NCI-H1092 (cell line): ENCODE measurements around the gene HNRNPAB.
"Not testable (repeated sequence)": the region's sequence is repeated elsewhere in the genome, so short reads cannot be mapped to it uniquely, and the experiment has no call there.

Experiments
- DNase-seq: peaks from one replicate; lab custom pipeline; 2025; lab: John Stamatoyannopoulos, UW

Gene HNRNPAB

DNA sequence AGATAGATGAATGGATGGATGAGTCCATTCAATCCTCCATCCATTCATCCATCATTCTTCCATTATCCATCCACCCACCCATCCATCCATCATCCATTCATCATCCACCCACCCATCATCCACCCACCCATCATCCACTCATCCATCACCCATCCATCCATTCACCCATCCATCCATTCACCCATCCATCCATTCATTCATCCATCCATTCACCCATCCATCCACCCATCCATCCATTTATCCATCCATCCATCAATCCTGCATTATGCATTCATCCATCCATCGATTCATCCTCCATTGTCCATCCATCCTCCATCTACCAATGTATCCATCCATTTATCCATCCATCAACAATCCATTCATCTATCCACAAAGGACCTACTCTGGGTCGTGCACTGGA lies 41.1 kb downstream of the HNRNPAB start:
- DNase-seq: no peak

DNA sequence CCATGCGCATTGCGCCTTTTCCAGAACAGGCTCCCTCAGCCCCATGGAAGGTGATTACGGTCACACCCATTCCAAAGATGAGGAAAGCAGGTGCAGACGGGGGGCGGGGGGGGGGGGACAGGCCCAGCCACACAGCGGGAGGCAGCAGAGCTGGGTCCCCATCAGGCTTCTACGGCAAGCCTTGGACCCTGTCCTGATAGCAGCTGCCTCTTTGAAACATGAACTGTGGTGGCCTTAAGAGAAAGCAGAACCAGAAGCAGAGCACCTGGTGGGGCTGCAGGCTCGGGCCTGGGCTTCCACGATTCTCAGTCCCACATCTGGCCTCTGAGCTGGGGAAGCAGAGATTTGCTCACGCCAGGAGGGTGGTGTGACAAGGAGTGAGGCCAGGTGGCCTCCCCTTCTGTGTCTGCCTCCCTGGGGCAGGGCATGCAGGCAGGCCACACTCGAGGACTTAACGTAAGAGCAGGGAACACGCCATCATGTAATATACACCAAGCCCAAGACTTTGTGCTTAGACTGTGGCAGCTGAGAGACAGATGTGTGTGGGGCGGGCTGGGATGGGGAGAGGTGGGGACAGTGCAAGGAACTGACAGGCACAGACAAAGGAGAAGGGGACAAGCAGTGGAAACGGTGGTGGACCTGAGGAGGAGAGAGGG lies 42.4 kb downstream of the HNRNPAB start:
- DNase-seq: no peak

- no peak for DNase-seq
Measured at GRCh38 chr5:178247481-178248456, 43.4 kb downstream of the HNRNPAB start.

GRCh38 chr5:178248750-178249149 lies 44.4 kb downstream of the HNRNPAB start:
- no peak for DNase-seq

DNA sequence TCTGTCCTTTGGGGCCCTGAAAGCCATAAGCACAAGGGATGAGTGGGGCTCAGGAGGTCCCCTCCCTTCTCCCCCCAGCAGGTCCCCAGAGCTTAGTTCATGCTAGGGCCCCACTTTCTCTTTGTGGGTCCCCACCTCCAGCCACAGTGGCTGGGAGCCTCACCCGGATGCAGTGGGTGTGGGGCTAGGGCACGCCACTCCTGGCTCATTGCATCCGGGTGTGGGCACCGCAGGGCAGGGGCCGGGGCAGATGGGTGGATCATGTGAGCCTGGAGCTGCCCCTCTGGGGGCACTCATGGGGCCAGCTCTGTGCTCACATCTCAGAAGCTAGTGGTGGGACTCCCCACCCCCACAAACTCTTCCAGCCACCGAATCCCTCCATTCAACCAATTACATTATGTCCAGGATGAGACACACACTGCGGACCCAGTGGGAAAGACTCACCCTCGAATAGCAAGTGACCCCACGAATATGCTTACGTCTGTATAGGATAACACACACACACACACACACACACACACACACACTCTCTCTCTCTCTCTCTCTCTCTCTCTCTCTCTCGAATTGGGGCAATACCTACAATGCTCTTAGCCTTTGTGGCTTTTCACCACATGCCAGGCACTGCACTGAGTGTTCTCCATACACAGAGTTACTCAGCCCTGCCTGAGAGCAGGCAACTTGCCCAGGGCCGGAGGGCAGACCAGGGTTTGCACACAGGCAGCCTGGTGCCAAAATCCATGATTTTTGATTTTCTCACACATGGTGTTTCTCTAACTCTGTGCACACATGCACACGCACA lies 45.1 kb downstream of the HNRNPAB start:
- DNase-seq: no peak

DNA sequence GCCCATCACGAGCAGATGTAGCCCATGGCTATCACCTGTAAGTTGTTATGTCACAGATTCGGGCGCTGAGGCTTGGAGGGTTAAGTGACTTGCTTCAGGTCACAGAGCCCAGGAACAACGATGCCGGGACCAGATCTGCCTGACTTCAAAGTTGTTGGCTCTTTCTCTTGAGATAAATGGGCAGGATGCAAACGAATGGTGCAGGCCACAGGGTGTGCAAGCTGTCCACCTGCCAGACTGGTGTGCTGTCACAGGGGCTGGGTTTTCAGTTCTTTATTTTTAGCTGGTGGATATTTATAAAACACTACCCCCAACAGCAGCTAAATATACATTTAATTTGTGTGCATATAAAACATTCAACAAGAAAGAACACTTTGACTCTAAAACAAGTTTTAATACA lies 45.9 kb downstream of the HNRNPAB start:
- DNase-seq: no peak

DNA sequence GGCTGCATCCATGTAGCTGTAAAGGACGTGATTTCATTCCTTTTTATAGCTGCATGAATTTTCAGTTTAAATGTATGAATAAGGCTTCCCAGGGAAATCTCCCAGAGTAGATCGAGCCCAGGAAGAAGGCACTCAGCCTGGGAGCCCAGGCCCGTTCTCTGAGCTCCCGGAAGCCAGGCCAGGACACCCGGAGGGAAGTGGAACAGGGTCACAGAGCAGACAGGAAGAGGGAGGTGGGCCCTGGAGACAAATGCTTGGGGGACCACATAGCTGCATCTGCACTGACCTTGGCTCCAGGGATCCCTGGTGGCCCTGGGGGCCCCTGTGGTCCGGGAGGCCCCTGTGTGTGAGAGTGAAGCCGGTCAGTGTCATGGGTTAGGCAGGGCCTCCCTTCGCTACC lies 47.9 kb downstream of the HNRNPAB start:
- no peak for DNase-seq

- DNase-seq: not testable (repeated sequence)
Measured at GRCh38 chr5:178253632-178254031, 49.3 kb downstream of the HNRNPAB start.

DNA sequence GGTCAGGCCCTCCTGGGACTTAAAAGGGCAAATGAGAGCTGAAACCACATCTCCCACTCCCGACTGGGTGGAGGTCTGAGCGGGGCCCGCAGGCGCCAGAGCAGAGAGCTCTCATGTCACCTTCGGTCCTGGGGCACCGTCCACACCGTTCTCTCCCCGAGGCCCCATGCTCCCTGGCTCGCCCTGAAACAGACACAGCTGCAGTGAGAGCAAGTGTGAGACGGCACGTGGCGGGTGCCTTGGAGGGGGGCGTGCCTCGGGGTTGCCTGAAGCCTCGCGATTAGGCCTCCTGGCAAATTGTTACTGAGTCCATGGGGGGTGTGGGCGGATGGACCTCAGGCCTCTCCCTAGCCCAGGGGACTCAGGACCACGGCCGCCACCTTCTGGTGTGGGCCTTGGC lies 52.4 kb downstream of the HNRNPAB start:
- no peak for DNase-seq

GRCh38 chr5:178257650-178258049 lies 53.3 kb downstream of the HNRNPAB start:
- DNase-seq: no peak

DNA sequence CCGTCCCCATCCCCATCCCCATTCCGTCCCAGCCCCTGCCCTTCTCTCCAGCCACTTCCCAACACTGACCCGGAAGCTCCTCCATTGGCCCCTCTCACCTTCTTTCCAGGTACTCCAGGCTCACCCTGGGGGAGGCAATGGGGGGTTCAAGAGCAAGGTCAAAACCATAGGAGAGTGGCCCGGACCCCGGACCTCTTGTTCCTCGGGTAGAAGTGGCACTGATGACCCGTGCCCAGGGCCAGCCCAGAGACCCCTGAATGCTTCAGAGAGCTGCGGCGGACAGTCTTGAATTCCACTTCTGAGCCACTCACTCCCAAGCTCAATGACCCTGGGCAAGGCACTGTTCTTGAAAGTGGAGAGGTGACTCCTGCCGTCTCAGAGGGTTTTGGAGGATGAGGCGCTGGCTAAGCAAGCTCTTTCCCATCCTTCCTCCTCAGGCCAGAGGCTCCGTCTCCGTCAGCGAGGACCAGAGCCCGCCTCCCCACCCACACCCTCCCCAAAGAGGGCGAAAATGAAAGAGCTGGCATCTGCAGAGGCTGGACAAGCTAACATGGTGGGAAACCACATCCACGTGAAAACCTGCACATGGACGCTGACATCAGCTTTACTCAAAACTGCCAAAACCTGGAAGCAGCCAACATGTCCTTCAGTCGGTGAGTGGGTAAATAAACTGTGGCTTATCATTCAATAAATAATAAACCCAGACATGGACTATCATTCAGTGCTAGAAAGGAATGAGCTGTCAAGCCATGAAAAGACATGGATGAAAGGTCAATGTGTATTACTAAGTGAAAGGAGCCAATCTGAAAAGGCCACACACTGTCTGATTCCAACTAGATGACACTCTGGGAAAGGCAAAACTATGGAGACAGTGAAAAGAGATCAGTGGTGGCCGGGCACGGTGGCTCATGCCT lies 55.5 kb downstream of the HNRNPAB start:
- no peak for DNase-seq
